H9 (cell line): ENCODE measurements around the gene TBC1D19. TPM values are rescaled to one million over a fixed set of nuclear protein-coding genes. Genes with fewer than 3 reads are reported as not detected.
A peak's percentile ranks its signal among the peaks of the same experiment; 100 is the strongest.

Experiments
- DNase-seq: peaks from one replicate; pipeline ENCODE4 v3.0.0-alpha.2; 2017
- H2AFZ ChIP-seq: one replicate; pipeline ENCODE4 v1.6.1; 2013; ENCODE audit warnings: mild to moderate bottlenecking, low read length, control low read depth, moderate library complexity
- H2AK5ac ChIP-seq: 2 replicates; pipeline ENCODE4 v1.6.1; 2013; ENCODE audit warnings: low read length, control low read depth, mixed read lengths; ENCODE audit not compliant: insufficient read length
- H2BK120ac ChIP-seq: one replicate; pipeline ENCODE4 v1.6.1; 2013; ENCODE audit warnings: low read depth, mild to moderate bottlenecking, low read length, control low read depth, inconsistent platforms; ENCODE audit not compliant: poor library complexity, severe bottlenecking
- H2BK12ac ChIP-seq: 2 replicates; pipeline ENCODE4 v1.6.1; 2013; ENCODE audit warnings: low read length, control low read depth, mixed read lengths, low read depth; ENCODE audit not compliant: insufficient read length
- H2BK15ac ChIP-seq: 2 replicates; pipeline ENCODE4 v1.6.1; 2013; ENCODE audit warnings: low read depth, low read length, control low read depth
- H2BK20ac ChIP-seq: one replicate; pipeline ENCODE4 v1.6.1; 2013; ENCODE audit warnings: low read depth, mild to moderate bottlenecking, low read length, control low read depth, inconsistent platforms; ENCODE audit not compliant: poor library complexity, severe bottlenecking
- H2BK5ac ChIP-seq: 2 replicates; pipeline ENCODE4 v1.6.1; 2013; ENCODE audit warnings: low read length, control low read depth, mixed read lengths; ENCODE audit not compliant: insufficient read length
- H3K14ac ChIP-seq: 2 replicates; pipeline ENCODE4 v1.6.1; 2013; ENCODE audit warnings: low read length, control low read depth; ENCODE audit not compliant: insufficient read depth
- H3K18ac ChIP-seq: 2 replicates; pipeline ENCODE4 v1.6.1; 2013; ENCODE audit warnings: low read depth, mild to moderate bottlenecking, mixed read lengths, low read length, control low read depth; ENCODE audit not compliant: insufficient read length
- H3K23ac ChIP-seq: 2 replicates; pipeline ENCODE4 v1.6.1; 2013; ENCODE audit warnings: low read length, control low read depth, mixed read lengths, low read depth; ENCODE audit not compliant: insufficient read length
- H3K23me2 ChIP-seq: 2 replicates; pipeline ENCODE4 v1.6.1; 2013; ENCODE audit warnings: low read depth, mild to moderate bottlenecking, mixed read lengths, low read length, control low read depth; ENCODE audit not compliant: insufficient read length, poor library complexity, severe bottlenecking
- H3K27ac ChIP-seq: 2 replicates; pipeline ENCODE4 v1.5.1; 2013; ENCODE audit warnings: low read length, control low read depth, mixed read lengths, low read depth; ENCODE audit not compliant: insufficient read length
- H3K27me3 ChIP-seq: 2 replicates; pipeline ENCODE4 v1.6.1; 2013; ENCODE audit warnings: low read length, control low read depth, inconsistent platforms; ENCODE audit not compliant: insufficient read depth
- H3K4ac ChIP-seq: 2 replicates; pipeline ENCODE4 v1.6.1; 2013; ENCODE audit warnings: low read depth, mild to moderate bottlenecking, control low read depth, inconsistent platforms, low read length, moderate library complexity
- H3K4me1 ChIP-seq: 2 replicates; pipeline ENCODE4 v1.6.1; 2013; ENCODE audit warnings: low read length, control low read depth, inconsistent platforms; ENCODE audit not compliant: insufficient read depth
- H3K4me2 ChIP-seq: 2 replicates; pipeline ENCODE4 v1.6.1; 2013; ENCODE audit warnings: low read length, control low read depth, mixed read lengths; ENCODE audit not compliant: insufficient read length, insufficient read depth
- H3K56ac ChIP-seq: 2 replicates; pipeline ENCODE4 v1.6.1; 2013; ENCODE audit warnings: low read depth, mild to moderate bottlenecking, mixed read lengths, low read length, control low read depth; ENCODE audit not compliant: insufficient read length
- H3K79me1 ChIP-seq: 2 replicates; pipeline ENCODE4 v1.6.1; 2013; ENCODE audit warnings: low read depth, mild to moderate bottlenecking, moderate library complexity, low read length, control low read depth, inconsistent platforms; ENCODE audit not compliant: insufficient read depth, poor library complexity, severe bottlenecking
- H3K79me2 ChIP-seq: 2 replicates; pipeline ENCODE4 v1.6.1; 2013; ENCODE audit warnings: low read length, control low read depth, inconsistent platforms; ENCODE audit not compliant: insufficient read depth
- H3K9ac ChIP-seq: 2 replicates; pipeline ENCODE4 v1.6.1; 2013; ENCODE audit warnings: low read length, control low read depth, mixed read lengths; ENCODE audit not compliant: insufficient read length; ENCODE audit errors: extremely low read depth
- H3K9me3 ChIP-seq: one replicate; pipeline ENCODE4 v1.6.1; 2013; ENCODE audit warnings: low read depth, low read length, inconsistent platforms; ENCODE audit not compliant: control insufficient read depth
- H3T11ph ChIP-seq: one replicate; pipeline ENCODE4 v1.6.1; 2013; ENCODE audit warnings: mild to moderate bottlenecking, low read length, control low read depth, inconsistent platforms
- H4K20me1 ChIP-seq: one replicate; pipeline ENCODE4 v1.6.1; 2013; ENCODE audit not compliant: control insufficient read depth, insufficient read length, insufficient read depth
- H4K5ac ChIP-seq: 2 replicates; pipeline ENCODE4 v1.6.1; 2013; ENCODE audit warnings: low read depth, mild to moderate bottlenecking, mixed read lengths, low read length, control low read depth; ENCODE audit not compliant: insufficient read length
- H4K8ac ChIP-seq: replicated peaks from 2 replicates; pipeline ENCODE4 v1.6.1; 2013; ENCODE audit warnings: low read length, control low read depth, mixed read lengths, low read depth; ENCODE audit not compliant: insufficient read length
- H4K91ac ChIP-seq: 2 replicates; pipeline ENCODE4 v1.6.1; 2013; ENCODE audit warnings: low read depth, mild to moderate bottlenecking, moderate library complexity, mixed read lengths, low read length, control low read depth; ENCODE audit not compliant: insufficient read length
- H3K27ac Mint-ChIP-seq, 3 experiments: 2 replicates in 2 of 3; 3 replicates in 1 of 3; pipeline ENCODE4 v1.8.0; 2020 to 2021; ENCODE audit warnings: mixed read lengths in 3 of 3, mild to moderate bottlenecking in 1 of 3, moderate library complexity in 1 of 3
- H3K27me3 Mint-ChIP-seq: 2 replicates; pipeline ENCODE4 v1.8.0; 2021; ENCODE audit warnings: low read depth, mild to moderate bottlenecking, moderate library complexity, mixed read lengths
- H3K36me3 Mint-ChIP-seq, 3 experiments: 2 replicates in 2 of 3; 3 replicates in 1 of 3; pipeline ENCODE4 v1.8.0; 2020 to 2021; ENCODE audit warnings: low read depth in 3 of 3, mixed read lengths in 3 of 3; ENCODE audit not compliant: insufficient read depth in 1 of 3
- H3K4me1 Mint-ChIP-seq, 2 experiments: 2 replicates each; pipeline ENCODE4 v1.8.0; 2020; ENCODE audit warnings: mixed read lengths in 2 of 2
- H3K4me3 Mint-ChIP-seq, 2 experiments: 2 replicates in 1 of 2; 3 replicates in 1 of 2; pipeline ENCODE4 v1.8.0; 2020 to 2021; ENCODE audit warnings: mild to moderate bottlenecking in 2 of 2, mixed read lengths in 2 of 2, moderate library complexity in 1 of 2
- H3K9me3 Mint-ChIP-seq, 2 experiments: 2 replicates in 1 of 2; 3 replicates in 1 of 2; pipeline ENCODE4 v1.8.0; 2020; ENCODE audit warnings: mild to moderate bottlenecking in 2 of 2, mixed read lengths in 2 of 2, moderate library complexity in 1 of 2
- CTCF ChIP-seq: fragments of 200-600 bp; sonication (generic); conservative IDR thresholded peaks from 3 replicates; pipeline ENCODE4 v1.8.0; 2021; ENCODE audit warnings: antibody characterized with exemption, mild to moderate bottlenecking
- total RNA-seq: library from RNA; stranded (reverse); gene quantifications from 2 replicates; pipeline ENCODE4 v1.2.1, GENCODE V29; 2021

TBC1D19 gene
- total RNA-seq, 1 experiment from 2014 or later = 3.2 TPM

GRCh38 chr4:26748811-26749210 lies 164.9 kb downstream of the TBC1D19 start:
- Histone ChIP-seq H2BK15ac (no peak overlapping the region), H3T11ph (no peak overlapping the region), H3K23ac (no peak overlapping the region), H2BK5ac (no peak overlapping the region), H3K4me1 (no peaks in the 10 kb centered on the region), H3K56ac (no peak overlapping the region), H3K4me2 (no peak overlapping the region), H2AFZ (no peak overlapping the region), H2BK20ac (no peak overlapping the region), H4K91ac (no peak overlapping the region), H2AK5ac (no peak overlapping the region), H4K20me1 (no peaks in the 10 kb centered on the region), H3K18ac (no peak overlapping the region), H3K27ac (no peak overlapping the region), H3K9me3 (no peaks in the 10 kb centered on the region), H4K5ac (no peak overlapping the region), H3K4ac (no peak overlapping the region), H4K8ac (no peak overlapping the region), H3K23me2 (no peaks in the 10 kb centered on the region), H2BK120ac (no peak overlapping the region), H3K14ac (no peak overlapping the region), H3K79me2 (no peaks in the 10 kb centered on the region), H3K9ac (no peak overlapping the region), H3K27me3 (no peaks in the 10 kb centered on the region), H2BK12ac (no peak overlapping the region), H3K79me1 (no peaks in the 10 kb centered on the region)
- no peaks in the 10 kb centered on the region for H3K36me3 Mint-ChIP-seq
- no peaks in the 10 kb centered on the region for H3K9me3 Mint-ChIP-seq
- no peaks in the 10 kb centered on the region for H3K4me1 Mint-ChIP-seq
- TF ChIP-seq CTCF = no peak
- peak overlapping the region in 1 of 3 experiments; percentile 2; a peak in 1 of 7 replicates for H3K27ac Mint-ChIP-seq
- H3K27me3 Mint-ChIP-seq = no peaks in the 10 kb centered on the region
- H3K4me3 Mint-ChIP-seq = no peak overlapping the region
- DNase-seq = no peak
